HG03103 (cell line): ENCODE results near the gene WIPF2.

ENCODE experiments used
- ATAC-seq: cut with Tn5 transposase; IDR thresholded peaks from one replicate; pipeline ENCODE4 v1.9.1; 2021; ENCODE audit warnings: low read depth; ENCODE audit not compliant: unreplicated experiment

Gene WIPF2

DNA sequence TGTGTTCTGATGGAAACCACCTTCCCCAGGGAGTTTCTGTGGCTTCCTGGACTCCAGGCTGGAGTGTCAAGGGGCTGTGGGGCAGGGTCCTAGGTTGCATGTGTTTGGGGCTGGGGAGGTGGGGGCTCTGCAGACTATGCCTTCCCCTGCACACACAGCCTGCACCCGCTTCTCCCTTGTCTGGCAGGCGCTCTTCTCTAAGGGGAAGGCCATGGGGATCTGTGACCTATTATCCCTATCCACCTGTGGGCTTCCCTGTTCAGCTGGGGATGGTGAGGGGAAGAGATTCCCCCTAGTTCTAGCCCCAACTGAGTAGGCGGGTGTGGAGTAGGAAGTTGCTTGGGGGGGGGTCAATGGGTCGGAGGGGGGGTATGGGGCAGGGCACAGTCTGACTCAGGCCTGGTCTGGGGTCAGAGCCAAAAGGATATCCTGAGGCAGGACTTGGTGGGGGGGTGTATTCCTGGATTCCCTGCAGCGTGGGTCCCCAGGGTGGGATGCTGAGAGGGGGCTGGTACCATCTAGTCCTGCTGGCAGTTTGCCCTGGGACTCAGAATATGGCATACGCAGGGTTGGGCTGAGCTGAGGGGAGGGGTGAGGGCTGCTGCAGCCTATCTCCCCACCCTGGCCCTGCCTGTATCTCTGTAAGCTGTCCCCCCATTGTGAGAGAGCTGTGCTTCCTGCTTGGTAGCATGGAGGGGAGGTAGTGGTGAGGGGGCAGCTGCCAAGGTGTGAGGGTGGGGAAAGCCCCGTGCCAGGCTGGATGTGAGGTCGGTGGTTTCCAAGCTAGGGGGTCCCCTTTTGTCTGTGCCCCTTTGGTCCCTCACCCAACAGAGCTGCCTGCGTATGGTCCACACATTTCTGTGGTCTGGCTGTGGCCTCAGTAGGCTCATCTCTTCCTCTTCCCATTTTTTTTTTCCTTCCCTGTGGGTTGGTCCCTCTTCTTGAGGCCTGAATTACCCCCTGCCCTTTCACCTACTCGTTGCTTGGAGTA lies 104.6 kb downstream of the WIPF2 start:
- no peak for ATAC-seq

DNA sequence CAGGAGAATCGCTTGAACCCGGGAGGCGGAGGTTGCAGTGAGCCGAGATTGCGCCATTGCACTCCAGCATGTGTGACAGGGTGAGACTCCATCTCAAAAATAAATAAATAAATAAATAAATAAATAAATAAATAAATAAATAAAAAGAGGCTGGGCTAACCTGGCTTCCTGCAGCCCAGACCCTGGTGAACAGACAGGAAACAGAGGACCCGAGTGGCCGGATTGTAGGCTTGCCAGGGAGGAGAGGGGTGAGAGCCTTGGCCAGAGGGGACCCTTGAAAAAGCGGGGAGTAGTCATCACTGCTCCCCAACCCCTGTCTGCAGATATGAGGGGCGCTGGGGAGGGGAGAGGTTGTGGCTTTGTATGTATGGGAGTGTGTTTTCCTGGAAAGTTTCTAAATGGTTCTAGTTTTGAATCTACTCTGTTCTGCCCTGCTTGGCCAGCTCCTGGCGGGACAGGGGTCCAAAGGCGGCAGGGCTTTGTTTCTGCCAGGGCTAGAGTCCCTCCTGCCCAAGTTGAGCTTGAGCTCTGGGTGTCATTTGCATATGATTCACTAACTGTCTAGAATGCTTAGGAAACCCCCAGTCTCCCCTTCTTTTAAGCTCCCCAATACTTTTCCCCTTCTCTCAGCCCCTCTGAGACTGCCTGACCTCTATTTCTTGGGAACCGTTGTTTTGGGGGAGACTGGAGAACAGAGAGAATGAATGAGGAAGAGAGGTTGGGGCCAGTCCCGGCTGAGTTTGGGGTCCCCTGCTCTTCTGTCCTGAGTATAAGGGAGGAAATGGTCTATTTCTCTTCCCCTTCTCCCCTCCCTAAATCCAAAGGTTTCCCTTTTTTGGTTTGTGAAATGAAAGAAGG lies 106.3 kb downstream of the WIPF2 start:
- ATAC-seq, result no peak

DNA sequence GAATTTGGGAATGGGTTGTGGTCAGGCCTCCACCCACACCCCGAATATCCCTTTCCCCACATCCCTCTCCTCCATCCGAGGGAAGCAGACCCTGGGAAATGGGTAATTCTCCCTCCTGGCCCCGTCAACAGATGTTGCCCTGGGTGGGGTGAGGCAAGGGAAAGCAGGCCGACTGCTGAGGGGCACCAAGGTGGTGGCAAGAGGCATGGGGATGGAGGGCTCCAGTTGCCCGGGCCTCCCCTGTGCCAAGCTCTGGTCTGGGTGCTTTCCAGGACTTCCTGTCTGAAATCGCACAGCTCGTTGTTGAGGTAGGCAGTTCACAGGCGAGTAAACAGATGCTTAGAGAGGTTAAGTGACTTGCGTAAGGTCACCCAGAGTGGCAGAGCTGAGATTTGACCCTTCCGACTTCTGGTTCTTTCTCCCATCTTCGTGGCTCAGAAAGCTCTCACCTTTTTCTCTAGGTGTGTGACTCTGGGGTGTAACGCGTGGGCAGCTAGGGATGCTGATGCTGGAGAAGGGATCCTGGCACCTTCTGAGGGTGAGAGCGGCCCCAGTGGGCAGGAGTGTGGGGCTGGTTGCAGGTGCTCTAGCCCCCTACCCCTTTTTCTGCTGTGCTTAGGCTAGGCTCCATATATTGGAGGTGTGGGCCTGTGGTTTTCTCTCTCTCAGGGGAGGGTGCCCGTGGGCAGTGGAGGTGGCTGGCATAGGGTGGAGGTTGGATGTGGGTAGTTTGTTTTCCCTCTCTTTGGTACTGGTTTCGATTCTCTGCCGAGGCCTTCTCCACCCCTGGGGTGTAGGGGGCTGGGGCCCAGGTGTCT lies 107.1 kb downstream of the WIPF2 start:
- no peak for ATAC-seq

DNA sequence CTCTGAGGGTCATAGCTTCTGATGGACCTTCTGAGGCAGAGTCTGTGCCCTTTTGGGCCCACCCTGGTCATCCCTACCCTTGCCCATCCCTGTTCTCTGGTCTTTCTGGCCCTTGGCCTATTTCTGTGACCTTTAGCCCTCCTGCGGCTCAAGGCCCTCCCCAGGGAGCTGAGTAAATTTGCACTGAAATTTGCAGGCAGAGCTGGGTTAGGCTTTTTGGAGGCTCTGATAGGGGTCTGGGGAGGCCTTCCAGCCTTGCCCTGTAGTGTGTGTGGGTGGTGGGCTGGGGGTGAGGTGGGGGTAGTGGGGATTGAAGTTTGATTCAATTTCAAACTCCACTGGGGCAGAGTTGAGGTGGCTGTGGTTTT lies 107.7 kb downstream of the WIPF2 start:
- no peak for ATAC-seq

DNA sequence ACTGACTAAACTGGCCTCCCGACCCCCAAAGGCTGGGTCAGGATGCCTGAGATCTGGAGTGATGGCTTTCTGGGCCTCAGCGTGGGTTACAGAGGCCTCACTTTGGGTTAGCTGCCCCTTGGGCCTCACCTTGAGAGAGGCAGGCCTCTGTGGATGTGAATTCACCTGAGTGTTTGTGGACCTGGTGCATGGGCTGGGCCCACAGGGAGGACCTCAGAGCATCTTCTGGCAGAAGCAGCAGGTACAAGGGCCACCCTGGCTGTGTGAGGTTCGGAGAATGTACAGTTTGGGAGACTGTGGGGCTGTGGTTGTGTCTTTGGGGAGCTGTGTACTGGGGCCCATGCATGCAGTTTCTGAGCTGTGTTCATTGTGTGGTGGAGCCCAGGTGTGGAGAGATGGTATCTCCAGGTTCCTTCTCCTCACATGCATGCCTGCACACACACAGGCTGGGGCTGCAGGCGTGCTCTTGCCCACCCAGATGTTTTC lies 108.2 kb downstream of the WIPF2 start:
- no peak for ATAC-seq

DNA sequence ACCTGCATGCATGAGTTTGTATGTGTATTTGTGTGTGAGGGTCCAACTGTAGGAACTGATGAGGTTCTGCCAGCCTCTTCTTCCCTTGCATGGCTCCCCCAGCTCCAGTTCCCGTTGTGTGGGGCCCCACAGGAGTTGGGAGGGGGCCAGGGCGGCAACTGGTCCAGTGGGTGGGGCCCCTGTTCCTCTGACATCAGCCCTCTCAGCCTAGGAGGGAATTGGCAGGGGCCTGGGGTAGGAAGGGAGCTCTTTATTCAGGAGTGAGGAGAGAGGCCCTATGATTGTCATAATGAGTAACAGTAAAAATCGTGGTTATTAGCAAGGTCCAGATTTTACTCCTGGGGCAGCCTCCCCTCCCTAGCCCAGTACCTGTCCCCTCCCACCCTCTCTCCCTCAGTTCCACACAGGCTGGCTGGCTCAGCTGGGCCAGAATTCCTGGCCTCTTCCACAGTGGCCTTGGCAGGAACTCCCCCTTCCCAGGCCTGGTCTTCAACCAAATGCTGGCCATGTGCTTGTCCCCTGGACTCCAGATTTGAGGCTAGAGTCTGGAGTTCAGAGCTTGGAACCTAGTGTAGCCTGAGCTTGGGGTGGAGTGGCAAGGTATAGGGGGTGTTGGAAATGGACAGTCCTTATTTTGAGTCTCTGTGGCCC lies 108.8 kb downstream of the WIPF2 start:
- no peak for ATAC-seq

DNA sequence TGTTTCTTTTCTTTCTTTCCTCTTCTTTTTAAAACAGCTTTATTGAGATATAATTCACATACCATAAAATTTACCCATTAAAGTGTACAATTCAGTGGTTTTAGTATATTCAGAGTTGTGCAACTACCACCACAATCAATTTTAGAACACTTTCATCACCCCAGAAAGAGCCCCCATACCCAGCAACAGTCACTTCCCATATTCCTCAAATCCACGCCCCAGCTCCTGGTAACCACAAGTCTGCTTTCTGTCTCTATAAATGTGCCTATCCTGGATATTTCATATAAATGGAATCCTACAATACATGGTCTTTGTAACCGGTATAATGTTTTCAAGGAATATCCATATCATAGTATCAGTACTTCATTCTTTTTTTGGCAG lies 109.3 kb downstream of the WIPF2 start:
- ATAC-seq, result no peak

DNA sequence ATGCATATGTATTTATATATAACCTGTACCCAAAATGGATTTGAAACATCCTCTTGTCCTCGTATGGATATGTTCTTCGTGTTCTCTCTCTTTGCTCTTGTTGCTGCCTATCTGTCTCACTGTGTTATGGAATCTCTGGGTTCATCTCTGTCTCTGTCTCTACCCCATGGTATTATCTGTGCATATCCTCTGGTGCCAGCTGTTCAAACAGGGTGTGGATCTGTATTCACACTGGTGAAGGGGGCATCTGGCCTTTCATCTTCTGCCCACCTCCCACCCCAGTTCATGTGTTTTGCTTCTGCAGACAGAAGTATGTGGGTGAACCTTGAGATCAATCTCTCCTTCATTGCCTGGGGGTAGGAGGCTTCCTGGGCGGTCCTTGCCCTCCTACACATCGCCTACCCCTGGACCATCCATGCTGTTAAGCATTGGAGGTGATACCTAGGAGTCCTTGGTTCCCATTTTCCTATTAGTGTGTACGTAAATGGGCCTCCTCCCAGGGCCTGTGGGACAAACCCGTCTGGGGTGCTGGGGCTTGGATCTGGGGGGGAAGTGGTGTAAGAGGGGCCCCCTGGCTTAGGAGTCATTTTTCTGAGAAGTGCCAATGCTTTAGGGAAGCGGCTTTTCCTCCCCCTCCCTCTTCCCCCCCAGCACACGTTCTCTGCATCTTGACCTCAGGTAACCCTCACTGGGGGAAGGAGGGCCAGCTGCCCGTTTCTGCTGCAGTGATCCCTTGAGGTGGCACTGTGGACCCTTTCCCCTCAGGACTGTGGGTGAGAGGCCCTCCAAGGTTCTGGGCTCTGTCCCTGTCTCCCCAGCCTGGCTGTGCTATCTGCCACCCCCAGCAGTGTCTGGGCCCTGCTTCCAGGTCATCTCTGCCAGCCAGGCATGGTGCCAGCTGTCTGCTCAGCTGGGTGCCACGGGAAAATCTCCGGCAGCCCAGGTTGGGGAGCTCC lies 111.0 kb downstream of the WIPF2 start:
- ATAC-seq, result no peak

DNA sequence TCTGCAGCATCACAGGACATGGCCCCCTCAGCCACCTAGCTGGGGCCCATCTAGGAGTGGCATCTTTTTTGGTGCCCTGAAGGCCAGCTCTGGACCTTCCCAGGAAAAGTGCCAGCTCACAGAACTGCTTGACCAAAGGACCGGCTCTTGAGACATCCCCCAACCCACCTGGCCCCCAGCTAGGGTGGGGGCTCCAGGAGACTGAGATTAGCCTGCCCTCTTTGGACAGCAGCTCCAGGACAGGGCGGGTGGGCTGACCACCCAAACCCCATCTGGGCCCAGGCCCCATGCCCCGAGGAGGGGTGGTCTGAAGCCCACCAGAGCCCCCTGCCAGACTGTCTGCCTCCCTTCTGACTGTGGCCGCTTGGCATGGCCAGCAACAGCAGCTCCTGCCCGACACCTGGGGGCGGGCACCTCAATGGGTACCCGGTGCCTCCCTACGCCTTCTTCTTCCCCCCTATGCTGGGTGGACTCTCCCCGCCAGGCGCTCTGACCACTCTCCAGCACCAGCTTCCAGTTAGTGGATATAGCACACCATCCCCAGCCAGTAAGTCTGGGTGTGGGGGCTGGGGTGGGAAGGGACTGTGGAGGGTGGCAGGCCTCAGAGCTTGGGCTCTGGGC lies 111.9 kb downstream of the WIPF2 start:
- no peak for ATAC-seq

DNA sequence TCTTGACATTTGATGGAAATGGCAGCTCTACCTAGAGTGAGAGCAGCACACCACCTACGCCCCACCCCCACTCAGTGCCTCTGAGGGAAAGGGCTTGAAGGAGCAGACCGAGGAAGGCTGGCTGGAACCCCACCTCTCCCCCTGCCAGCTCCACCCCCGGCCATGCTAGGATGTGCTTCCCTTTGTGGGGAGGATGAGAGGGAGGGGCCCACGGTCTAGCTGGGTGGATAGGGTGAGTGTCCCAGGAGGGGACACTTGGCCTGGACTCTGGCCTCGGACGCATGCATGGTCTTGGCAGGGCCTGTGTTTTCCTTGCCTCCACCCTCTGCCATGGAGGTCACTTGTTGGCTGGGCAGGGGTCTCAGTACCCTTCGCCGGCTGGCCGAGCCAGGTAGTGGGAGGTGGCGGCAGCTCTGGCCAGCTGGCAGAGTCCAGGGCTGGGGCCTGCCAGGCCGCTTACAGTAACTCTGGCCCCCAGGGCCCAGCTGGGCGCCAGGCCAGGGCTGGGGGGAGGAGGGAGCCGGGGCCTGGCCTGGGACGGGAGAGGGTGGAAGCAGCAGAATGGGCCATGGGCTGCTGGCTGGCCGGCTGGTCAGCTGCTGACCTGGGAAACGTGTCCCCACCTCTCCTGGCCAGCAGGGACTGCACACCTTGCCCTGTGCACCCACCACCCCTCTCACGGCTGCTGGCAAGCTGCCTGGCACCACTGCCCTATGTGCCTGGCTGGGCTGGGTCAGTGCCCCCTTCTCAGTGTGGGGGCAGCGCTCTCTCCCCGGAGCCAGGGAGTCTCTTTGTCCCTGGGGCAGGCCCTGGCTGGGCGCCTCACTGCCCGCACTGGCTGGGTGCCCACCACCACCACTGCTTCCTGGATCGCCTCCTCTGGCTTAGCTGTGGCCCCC lies 112.9 kb downstream of the WIPF2 start:
- ATAC-seq, result no peak
